Activated CD4-positive, alpha-beta T cell treated with anti-CD3 and anti-CD28 coated beads, Interleukin-2, amount 50 U/mL, for 1 hour (primary cell): ENCODE results near the gene HOXA13.

Source experiments
- DNase-seq: peaks from one replicate; pipeline ENCODE4 v3.0.0-alpha.2; 2020

HOXA13 gene

DNA sequence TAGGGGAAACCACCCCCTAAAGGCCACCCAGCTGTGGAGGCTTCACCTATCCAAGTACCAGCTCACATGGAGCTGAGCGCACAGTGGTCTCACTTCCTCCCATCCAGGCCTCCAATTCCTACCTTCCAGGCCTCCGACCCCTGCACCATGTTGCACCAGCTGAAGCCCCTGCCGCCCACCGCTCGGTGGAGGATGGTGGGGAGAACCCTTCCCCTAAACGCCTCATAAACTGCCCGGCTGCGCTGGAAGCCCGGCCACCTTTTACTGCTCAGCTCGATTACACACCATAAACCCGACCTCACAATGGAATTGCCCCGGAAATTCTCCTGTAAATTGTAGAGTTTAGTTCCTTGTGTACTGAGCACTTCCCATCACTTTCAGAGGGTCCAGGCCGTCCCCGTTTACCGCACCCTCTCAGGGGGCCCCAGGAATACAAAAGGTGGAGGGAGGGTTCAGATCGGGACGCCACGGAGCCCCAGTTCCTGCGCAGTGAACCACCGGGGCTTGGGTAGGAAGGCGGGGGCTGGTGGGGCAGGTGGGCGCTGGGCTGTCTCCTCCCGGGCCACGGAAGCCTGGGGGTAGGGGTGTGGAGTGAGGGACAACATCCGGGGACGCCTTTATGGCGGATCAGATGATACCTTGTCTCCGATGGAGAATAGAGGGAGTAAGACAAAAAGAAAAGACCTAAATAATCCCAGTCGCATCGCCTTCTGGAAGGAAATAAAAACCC lies 42.0 kb downstream of the HOXA13 start:
- DNase-seq: no peak

DNA sequence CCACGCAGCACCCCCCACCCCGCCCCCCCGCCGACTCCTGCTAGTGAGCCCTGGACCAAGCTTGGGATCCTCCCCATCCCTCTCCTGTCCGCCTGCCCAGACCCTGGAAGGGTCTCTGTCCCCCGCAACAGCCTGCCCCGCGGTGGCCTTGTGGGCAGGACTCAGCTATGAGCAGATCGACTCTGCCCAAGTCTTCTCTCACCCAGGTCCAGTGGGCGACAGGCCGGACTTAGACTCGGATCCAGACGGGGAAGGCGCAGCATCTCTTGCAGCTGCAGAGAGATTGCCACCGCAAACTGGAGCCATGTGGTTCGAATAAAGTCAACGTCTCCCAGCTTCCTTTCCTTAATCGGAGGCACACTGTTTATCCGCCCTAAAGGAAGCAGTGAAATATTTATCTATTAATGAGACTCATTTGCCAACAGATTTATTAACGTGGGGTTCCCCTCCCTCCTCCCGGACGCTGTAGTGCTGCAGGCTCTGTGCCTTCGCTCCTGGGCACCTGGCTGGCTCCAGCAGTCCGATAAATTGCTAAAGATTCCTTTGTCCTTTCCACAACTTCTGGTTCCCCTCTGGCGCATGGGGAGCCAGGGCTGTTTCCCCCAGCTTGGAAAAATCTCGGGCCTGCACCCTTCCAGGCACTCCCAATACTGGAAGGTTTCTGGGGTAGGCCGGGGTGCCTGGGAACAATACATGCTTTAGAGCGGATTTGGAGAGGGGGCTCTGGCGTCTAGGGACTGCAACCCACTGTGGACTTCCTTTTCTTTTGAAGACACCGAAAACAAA lies 42.8 kb downstream of the HOXA13 start:
- no peak for DNase-seq

DNA sequence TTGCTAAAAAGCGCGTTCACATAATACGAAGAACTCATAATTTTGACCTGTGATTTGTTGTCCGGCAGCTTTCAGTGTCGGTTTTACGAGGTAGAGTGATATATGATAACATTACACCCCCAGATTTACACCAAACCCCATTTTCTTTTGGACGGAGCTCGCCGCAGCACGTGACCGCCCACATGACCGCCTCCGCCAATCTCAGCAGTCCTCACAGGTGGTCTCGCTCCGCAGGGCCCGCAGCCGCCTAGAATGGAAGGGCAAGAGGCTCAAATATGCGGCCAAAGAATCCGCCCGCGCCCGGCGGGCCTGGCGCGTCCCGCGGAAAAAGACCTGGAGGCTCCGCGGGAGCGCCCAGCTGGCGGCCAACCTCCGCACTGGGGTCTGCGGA lies 43.4 kb downstream of the HOXA13 start, which contains the start of gene HOXA7:
HOXA7 (minus strand) TSS at position 168 of the 391 bp plus-strand sequence; CDS start at position 38, 130 bp downstream.
- DNase-seq: no peak

DNA sequence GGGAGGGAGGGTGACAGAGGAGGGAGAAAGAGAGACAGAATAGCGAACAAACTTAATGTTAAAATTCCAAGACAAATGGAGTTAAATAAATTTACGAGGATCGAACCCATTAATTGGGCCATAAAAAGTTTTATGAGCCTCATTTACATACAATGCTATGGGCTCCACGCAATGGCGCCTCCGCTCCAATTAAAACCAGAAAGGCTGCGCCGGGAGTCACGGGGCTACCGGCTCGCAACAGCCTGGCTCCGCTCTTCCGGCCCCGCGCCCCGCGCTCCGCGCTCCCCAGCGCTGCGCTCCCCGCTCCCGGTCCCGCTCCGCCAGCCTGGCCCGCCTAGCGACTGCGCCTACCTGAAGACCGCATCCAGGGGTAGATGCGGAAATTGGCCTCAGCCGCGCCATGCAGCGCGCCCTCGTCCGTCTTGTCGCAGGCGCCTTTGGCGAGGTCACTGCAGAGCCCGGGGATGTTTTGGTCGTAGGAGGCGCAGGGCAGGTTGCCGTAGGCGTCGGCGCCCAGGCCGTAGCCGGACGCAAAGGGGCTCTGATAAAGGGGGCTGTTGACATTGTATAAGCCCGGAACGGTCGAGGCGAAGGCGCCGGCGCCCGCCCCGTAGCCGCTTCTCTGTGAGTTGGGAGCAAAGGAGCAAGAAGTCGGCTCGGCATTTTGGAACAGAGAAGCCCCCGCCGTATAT lies 43.9 kb downstream of the HOXA13 start:
- no peak for DNase-seq

DNA sequence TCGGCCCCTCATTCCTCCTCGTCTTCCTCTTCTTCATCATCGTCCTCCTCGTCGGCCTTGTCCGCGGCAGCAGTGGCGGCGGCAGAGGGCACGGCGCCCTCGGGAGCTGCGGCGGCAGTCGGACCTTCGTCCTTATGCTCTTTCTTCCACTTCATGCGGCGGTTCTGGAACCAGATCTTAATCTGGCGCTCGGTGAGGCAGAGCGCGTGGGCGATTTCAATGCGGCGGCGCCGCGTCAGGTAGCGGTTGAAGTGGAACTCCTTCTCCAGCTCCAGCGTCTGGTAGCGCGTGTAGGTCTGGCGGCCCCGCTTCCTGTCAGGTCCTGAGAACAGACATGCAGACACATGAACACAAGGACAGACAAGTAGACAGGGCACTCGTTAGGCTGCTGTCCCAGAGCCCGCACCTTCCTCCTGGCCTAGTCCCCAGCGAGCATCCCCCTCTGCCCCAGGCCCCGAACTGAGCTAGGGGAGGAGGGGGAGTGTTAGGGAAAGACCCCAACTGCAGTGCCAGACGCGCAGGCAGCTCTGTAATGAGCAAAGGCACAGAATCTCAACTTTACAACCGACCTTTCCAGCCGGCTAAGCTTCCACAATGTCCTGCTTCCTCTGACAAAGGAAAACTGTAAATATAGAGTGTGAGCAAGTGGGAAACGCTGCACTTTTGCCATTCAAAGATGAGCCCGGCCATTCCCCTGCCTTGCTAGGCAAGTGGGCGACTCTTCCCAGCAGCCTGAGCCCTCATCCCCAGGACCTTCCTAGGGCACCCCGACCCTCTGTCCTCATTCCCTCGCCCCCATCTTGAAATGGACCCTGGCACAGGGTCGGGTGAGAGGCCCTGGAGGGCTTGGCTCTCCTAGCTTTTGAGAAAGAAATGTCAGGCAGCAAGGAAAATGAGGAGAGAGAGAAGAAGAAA lies 44.7 kb downstream of the HOXA13 start:
- no peak for DNase-seq

DNA sequence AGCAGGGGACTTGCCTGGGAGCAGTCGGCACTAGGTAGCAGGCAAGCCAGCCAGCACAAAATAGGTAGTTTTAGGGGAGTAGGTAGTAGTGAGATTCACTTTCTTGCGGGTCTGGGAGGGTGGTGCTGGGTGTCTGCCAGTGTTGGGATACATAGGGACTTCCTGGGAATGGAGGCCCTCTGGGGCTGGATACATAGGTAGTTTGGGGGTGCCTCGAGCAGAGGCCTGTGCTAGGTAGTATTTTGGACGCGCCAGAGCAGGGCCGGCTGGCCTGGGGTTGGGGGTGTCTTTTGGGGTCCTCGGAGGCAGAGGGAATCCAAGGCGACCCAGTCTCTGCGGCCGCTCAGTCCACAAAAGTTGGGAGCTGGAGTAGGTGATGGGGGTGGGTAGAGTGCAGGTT lies 45.5 kb downstream of the HOXA13 start:
- no peak for DNase-seq

DNA sequence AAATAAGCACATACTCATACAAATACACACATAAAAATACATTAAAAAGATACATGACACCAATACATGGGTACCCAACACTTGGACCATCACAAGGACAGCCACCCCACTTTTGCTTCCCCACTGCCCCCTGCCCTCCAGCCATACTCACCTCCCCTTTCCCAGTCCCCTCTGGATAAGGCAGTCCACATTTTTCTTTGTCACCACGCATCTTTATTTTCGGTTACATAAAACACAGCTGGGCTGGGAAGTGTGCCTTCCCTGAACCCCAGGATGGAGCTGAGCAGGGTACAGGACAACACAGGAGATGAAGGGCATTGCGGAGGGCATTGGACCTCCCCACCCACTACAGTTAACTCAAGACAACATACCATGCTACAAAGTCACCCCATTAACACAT lies 46.4 kb downstream of the HOXA13 start:
- DNase-seq: no peak

DNA sequence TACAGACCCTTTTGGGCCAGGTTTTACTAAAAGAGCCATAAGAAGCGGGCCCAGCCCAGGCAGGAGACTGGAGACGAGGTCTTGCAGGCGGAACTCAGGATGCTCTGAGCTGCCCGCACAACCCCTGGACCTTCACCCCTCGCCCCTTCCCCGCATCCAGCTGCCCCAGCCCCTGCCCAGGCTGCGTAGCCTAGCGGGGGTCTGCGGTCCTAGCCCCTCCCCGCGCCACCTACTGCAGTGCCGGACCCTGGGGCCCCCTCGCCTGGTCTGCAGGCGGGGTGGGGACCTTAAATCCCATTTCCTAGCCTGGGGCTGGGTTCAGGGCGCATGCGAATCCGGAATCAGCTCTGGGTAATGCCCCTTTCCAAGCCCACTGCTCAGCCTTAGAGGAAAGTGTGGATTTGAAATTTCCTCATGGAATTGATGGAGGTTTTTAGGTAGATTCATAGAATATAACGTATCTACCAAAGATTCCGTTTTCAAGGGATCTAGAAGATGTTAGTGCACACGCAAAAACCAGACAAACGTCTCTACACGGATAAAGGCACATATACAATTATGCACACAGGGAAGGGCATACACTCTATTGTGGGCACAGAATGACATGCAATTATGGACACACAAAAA lies 47.0 kb downstream of the HOXA13 start:
- DNase-seq: no peak

DNA sequence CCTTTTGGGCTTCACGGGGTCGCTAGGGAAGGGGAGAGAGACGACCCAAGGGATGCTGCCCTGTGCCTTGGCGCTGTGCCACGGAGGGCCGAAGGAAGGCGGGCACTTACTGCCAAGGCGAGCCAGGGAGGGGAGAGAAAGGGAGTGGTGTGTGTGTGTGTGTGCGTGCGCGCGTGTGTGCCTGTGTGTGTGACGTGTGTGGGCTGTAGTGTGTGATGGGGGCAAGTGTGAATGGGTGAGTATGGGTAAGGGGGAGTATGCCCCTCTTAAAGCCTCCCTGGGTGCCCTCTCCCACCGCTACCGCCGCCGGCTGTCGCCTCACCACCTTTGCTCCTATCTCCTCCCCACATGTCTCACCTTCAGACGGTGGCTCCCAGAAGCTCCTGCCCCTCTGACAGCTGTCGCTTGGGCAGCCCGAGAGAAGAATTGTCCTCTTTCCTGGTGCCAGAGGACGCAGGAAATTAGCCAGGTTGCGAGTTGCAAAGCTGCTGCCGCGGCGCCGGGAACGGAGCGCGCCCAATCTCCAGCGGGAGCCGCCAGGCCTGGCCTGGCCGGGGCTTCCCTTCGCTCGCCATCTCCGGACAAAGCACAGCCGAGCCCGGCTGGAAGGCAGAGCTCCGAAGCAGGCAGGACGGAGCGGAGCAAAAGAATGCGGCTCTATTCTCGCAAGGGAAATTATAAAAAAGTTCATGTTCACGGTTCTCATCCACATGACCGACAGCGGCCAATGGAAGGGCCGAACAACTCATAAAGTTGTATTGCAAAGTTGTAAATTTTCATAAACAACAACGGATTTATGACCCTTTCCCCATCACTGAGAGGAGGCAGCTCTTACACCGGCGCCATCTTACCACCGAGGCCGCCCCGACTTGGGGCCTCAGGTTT lies 47.7 kb downstream of the HOXA13 start, which contains the start of gene HOXA3:
HOXA3 (minus strand) TSS at position 653 of the 885 bp plus-strand sequence. CDS start 41,943 bp downstream, outside the sequence.
- DNase-seq: no peak

DNA sequence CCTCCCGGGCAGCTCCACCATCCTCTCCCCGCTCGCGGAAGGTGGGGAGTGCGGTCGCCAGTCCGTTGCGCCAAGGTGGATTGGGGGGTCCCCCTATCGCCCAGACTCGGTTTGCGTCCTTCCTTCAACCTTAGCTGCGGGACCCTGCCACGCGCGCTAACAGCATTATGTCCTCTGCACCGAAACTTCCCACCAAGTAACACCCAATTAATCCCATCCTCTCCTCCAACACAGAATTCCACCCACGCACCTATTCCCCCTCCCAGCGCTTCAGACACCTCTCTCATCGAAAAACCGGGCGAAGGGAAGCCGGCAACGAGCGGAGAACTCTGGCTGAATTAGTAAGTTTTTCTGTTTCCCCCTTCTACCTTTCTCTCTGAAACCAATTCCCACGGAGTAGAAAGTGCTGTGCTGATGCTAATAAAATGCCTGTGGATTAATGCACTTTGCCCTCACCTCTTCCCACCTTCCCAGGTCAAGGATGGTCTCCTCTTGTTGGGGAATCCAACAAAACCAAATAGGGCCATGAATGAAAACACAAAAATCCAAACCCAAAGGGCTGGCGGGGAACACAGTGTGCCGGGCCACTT lies 48.5 kb downstream of the HOXA13 start:
- no peak for DNase-seq

DNA sequence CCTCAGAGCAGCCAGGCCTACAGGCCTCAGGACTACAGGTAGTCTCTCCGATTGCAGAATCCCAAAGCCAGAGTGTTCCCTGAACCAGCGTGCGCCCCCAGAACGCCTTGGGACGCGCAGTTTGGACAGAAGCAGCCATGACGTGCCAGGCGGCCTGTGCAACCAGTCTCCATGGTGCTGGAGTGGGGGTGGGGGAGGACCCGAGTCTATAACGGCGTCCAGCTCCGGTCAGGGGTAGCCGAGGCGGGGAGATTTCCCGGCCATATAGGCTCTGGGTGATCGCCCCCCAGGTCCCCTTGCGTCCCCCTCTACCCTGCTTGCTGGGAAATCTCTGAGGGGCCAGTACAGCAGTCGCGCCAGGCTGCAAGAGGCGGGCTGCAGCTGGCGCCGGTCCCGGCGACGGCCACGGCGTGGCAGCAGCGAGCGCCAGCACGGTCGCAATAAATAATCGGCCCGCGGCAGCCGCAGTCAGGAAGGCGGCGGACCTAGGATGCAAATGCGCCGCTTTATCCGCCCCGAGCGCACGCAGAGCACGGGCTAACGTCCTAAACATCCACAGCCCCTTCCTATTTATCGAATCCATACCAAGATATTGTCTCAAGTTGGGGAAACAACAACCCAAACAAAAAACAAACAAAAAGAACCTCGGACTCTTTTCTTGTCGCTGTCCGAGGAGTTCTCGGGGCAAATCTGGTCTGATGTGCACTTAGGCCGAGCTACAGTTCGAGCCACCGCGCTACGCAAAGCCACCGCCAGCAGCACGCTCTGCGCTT lies 49.1 kb downstream of the HOXA13 start:
- DNase-seq: peak; percentile 64

DNA sequence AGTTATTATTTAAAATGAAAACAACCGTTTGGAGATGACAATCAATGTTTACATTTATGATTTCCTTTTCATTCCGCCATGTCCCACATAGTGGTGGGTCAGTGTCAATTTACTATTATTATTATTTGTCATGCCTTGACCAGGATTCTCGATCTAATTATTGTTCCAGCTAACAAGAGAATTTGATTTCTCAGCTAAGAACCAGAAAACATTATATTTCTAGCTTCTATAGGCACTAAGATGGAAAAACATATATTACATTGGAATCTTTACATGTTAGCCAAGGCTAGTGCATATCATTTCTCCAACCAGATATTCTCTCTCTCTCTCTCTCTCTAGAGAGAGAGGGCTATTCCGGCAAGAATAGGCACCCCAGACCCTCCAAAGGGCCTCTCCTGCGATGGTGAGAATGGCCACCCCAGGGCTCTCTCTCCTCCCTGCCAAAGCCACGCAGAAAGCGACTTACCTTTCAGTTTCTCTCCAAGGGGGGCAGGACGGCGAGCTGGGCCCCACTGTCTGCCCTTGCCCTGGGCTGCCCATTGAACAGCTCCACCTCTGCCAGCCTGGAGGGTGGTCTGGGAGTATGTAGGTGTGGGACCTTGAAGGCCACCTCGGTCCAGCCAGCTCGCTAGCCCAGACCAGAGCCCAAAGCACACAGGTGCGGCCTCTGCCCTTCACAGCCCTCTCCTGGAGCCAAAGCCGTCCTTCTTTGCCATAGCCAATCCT lies 49.9 kb downstream of the HOXA13 start:
- DNase-seq: no peak

DNA sequence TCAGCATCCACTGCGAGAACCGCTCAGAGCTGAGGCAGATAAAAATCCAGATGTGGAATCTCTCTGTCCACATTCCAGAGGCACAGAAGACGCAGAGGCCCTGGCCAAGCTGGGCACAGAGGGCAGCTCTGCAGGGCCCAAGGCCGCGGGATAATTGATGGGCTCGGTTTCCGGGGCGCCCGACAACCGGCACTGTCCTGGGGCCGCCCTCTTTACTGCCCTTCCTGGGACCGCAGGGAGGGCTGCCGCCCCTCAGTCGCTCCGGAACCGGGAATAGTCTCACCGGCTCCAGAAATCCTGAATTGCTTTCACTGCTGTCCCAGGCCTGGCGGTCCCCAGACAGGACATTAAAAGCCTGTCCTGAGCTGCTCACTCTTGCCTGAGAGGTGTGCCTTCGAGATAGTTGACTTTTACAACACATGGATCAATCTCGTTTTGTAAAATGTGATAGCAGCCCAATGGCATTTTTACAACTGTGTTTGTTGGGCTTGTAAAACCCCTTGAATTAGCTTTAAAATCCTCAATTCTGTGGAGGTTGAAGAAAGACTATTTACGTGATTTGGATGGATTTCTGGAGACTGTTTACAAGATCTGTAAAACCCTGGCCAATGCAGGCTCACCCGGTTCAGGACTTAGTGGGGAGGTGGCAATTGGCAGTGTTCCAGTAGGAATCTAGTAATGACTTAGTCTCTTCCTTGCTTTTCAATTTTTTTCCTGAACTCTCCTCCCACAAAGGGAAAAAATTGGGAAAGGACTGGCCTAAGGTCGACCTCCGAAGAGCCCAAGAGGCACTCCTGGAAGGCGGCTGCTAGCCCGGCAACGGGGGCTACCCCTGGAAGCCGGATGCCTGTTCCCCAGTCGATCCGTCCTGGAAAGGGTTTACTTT lies 50.9 kb downstream of the HOXA13 start:
- no peak for DNase-seq

DNA sequence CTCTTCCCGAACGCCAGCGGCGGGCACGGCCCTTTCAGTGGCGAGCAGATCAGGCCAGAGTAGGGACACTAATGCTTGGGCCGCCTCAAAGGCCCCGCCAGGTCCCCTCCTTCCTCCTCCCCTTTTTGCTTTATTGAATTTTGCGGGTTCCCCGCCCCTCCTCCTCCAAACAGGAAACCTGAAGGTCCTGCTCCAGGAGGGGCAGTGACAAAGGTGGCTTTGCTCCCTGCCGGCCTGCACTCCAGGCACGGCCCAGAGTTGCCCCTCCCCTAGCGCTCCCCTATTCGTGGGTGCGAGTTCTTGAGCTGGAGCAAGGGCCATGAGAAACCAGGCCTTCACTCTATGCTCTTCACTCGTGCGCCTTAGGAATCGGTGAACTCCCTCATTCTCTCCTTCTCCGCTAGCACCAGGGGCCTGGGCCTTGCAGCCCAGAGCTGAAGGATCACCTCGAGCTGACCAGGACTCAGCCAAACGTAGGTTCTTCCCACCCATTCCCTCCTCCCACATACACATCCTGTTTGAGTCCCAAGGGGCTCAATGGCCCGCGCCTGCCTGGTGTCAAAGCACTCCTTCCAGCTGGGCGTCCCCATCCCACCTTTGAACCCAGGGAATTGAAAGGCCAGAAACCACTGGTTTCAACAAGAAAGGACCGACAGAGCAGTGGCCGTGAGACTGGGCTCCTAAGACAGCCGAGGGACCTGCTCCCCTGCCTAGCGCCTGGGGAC lies 51.7 kb downstream of the HOXA13 start:
- no peak for DNase-seq

DNA sequence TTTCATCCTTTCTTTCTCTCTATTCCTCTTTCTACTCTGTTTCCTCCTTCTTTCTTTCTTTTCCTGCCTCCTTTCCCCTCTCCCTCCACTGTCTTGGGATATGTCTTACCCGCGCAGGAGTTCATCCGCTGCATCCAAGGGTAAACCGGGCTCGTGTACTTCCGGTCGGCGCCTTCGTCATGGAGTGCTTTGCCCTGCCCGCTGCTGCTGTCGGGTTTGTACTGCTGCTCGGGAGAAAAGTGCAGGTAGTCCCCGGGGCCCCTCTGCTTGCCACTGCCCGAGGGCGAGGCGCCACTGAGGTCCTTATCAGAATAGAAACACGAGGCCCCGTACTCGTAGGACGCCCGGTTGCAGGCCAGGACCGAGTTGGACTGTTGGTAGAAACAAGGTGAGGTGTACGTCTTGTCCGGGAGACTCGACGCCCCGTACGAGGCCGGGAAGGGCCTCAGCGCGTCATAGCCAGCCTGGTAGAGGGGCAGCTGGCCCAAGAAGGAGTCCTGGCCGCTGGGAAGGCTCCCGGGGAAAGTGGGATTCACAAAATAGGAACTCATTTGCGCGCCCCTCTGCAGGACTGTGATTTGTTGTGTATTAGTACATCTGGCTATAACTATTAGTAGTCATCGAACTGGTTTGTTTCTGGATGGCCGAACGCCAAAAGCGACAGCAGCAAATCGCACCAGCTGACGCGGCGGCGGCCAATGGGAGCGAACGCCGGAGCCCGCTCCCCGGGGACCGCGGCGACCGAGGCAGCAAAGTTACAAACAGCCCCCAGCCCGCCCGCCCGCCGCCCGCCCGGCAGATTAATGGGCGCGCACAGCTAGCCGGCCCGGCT lies 52.5 kb downstream of the HOXA13 start, which contains the start of gene HOXA6:
HOXA6 (minus strand) TSS at position 576 of the 832 bp plus-strand sequence; CDS start at position 551, 25 bp downstream.
- no peak for DNase-seq
